Ovary (tissue), 9 donors: ENCODE data around the gene OR10A5. TPM values are rescaled to one million over a fixed set of nuclear protein-coding genes. Genes with fewer than 3 reads are reported as not detected.

Experiments used
- DNase-seq, 5 donors: peaks; one replicate each; pipeline ENCODE4 v3.0.0-alpha.2; 2019 to 2020
- H3K27ac ChIP-seq, 2 donors: fragments of 200-600 bp; one replicate each; pipeline versions ENCODE4 v1.5.1 to v1.8.0; 2019 to 2022
- H3K27me3 ChIP-seq: fragments of 200-600 bp; one replicate; pipeline ENCODE4 v1.8.0; 2022
- H3K36me3 ChIP-seq: fragments of 200-600 bp; sonication (generic); one replicate; pipeline ENCODE4 v1.5.1; 2019
- H3K4me1 ChIP-seq: one replicate; pipeline ENCODE4 v1.8.1; 2013; ENCODE audit warnings: mild to moderate bottlenecking, moderate library complexity; ENCODE audit not compliant: insufficient read depth
- H3K4me3 ChIP-seq: fragments of 200-600 bp; sonication (generic); one replicate; pipeline ENCODE4 v1.5.1; 2017
- H3K9me3 ChIP-seq, 2 donors: fragments of 200-600 bp in 1 of 2; sonication (generic) in 1 of 2; one replicate each; pipeline versions ENCODE4 v1.5.1 to v1.8.1; 2013 to 2019; ENCODE audit warnings: mild to moderate bottlenecking in 1 of 2, moderate library complexity in 1 of 2
- CTCF ChIP-seq, 3 donors: fragments of 450-650 bp in 2 of 3; fragments of 200-600 bp in 1 of 3; IDR thresholded peaks; one replicate each; pipeline versions ENCODE4 v1.5.1 to v1.8.0; 2016 to 2022; ENCODE audit warnings: antibody characterized with exemption in 3 of 3, mild to moderate bottlenecking in 1 of 3
- EP300 ChIP-seq: sonication (generic); formaldehyde crosslinking; IDR thresholded peaks from one replicate; pipeline ENCODE4 v1.6.1; 2017; ENCODE audit warnings: antibody characterized with exemption
- POLR2A ChIP-seq: fragments of 450-650 bp; IDR thresholded peaks from one replicate; pipeline ENCODE4 v1.6.1; 2017; ENCODE audit warnings: antibody characterized with exemption, mild to moderate bottlenecking, moderate library complexity
- WGBS, 3 donors: extraction: QIAGEN DNeasy Blood & Tissue Kit in 1 of 3; methylation state at CpG; one replicate each; pipeline versions ENCODE4 v1.1.5 to v1.1.7; 2013 to 2017; 5-methylcytosine and 5-hydroxymethylcytosine counted together
- intact Hi-C, 4 donors: fragments of 100-400 bp; cut with DNase I; formaldehyde crosslinking; loops; one replicate each; pipeline versions ENCODE4 v1.11.0 to v1.15.1; 2022 to 2023
- polyA plus RNA-seq, 2 donors: library from polyadenylated mRNA; stranded (reverse); fragments of 200-250 nt in 1 of 2; fragments of 350-450 nt in 1 of 2; fragmentation: Illumina TruSeq in 1 of 2; extraction: RNeasy Lipid Tissue Mini Kit (QIAGEN cat#74804) in 1 of 2; gene quantifications; one replicate each; pipeline ENCODE4 v1.2.3, GENCODE V29; 2013 to 2014
- total RNA-seq, 7 donors: library from RNA; depleted of rRNA in 2 of 7; stranded (reverse); fragments of >200 nt in 2 of 7; fragmentation: NEBNext Ultra II Directional in 3 of 7; extraction: Animal tissue kit (Norgen Biotek cat#: 25700) in 3 of 7; gene quantifications; one replicate each; pipeline versions ENCODE4 v1.1.0 to v1.2.4, GENCODE V29; 2016 to 2023
- donor health status: DM: no; HTN: no; CAD: no; lungs with moderate emphysema.
- donor health status: DM: no; HTN: no; CAD: no.
- donor health status: Bipolar disorder and iron deficiency.
- donor health status: DM: yes; HTN: yes; CAD: no.
- donor health status: DM: no; HTN: no; CAD: no.
- donor health status: DM: yes; HTN: yes; CAD: no.

Gene OR10A5
- total and polyA plus RNA-seq, 9 donors: not detected

- Histone ChIP-seq H3K27me3 (no peaks in the 10 kb centered on the region), H3K4me1 (no peaks in the 10 kb centered on the region), H3K9me3 (no peaks in the 10 kb centered on the region), H3K36me3 (no peaks in the 10 kb centered on the region), H3K27ac (no peak overlapping the region), H3K4me3 (no peak overlapping the region)
- intact Hi-C loops: no loop called here
- DNase-seq: no peak
- WGBS, 3 donors: 60 to 88% (median 63%) methylated on average over 1 of the region's 1 CpG
- no peak for TF ChIP-seq POLR2A
- TF ChIP-seq CTCF (IDR thresholded peaks at IDR 0.05): no peak
- no peak for TF ChIP-seq EP300
Measured at GRCh38 chr11:6817694-6818093, 27.8 kb upstream of the OR10A5 start.

- H3K4me3 ChIP-seq: no peak overlapping the region
- TF ChIP-seq CTCF (IDR thresholded peaks at IDR 0.05): no peak
- no peak for TF ChIP-seq EP300
- TF ChIP-seq POLR2A: no peak
- 87 to 100% (median 95%) methylated on average over 5 of the region's 5 CpGs for WGBS, 3 donors
- intact Hi-C loops: no loop called here
- no peaks in the 10 kb centered on the region for H3K36me3 ChIP-seq
- H3K9me3 ChIP-seq: no peaks in the 10 kb centered on the region
- H3K27me3 ChIP-seq: no peaks in the 10 kb centered on the region
- H3K27ac ChIP-seq: no peak overlapping the region
- H3K4me1 ChIP-seq: no peaks in the 10 kb centered on the region
- DNase-seq: no peak
Measured at GRCh38 chr11:6818967-6819366, 26.5 kb upstream of the OR10A5 start.

GRCh38 chr11:6824136-6824823 is 21.2 kb upstream of the OR10A5 start:
- H3K36me3 ChIP-seq: no peaks in the 10 kb centered on the region
- H3K27ac ChIP-seq: no peak overlapping the region
- H3K9me3 ChIP-seq: no peaks in the 10 kb centered on the region
- DNase-seq: no peak
- intact Hi-C loops: no loop called here
- no peaks in the 10 kb centered on the region for H3K4me1 ChIP-seq
- no peak overlapping the region for H3K4me3 ChIP-seq
- WGBS, 3 donors: 46 to 49% (median 49%) methylated on average over 5 of the region's 5 CpGs
- TF ChIP-seq POLR2A: no peak
- no peak for TF ChIP-seq CTCF (IDR thresholded peaks at IDR 0.05)
- no peak for TF ChIP-seq EP300
- no peaks in the 10 kb centered on the region for H3K27me3 ChIP-seq

- Histone ChIP-seq H3K4me1 (no peaks in the 10 kb centered on the region), H3K27ac (no peak overlapping the region), H3K9me3 (no peaks in the 10 kb centered on the region), H3K36me3 (no peaks in the 10 kb centered on the region), H3K4me3 (no peak overlapping the region), H3K27me3 (no peaks in the 10 kb centered on the region)
- intact Hi-C loops: no loop called here
- no peak for TF ChIP-seq EP300
- no peak for TF ChIP-seq CTCF (IDR thresholded peaks at IDR 0.05)
- TF ChIP-seq POLR2A: no peak
- DNase-seq: no peak
- 75 to 83% (median 82%) methylated on average over 7 of the region's 7 CpGs for WGBS, 3 donors
Measured at GRCh38 chr11:6825231-6825744, 20.2 kb upstream of the OR10A5 start.
